ENCODE measurements around the gene ZNF324B.

GRCh38 chr19:58417071-58417470, 34.4 kb upstream of the ZNF324B start:
- TF ChIP-seq CTCF (IDR thresholded peaks at IDR 0.05; ENCODE audit: low read length), result no peak
- TF ChIP-seq EZH2 (optimal IDR thresholded peaks at IDR 0.05; ENCODE audit: low read depth, low read length), result no peak

Measured in MM.1S (cell line).